Measurements from ENCODE around the gene SLC12A6. TPM values are rescaled to one million over a fixed set of nuclear protein-coding genes. Genes with fewer than 3 reads are reported as not detected.
A peak's percentile ranks its signal among the peaks of the same experiment; 100 is the strongest.

SLC12A6 gene
- total and polyA plus RNA-seq, 2 of the 13 experiments (the other 11 are each of a cell fraction or from before 2014, with no cell fraction given): 15.2 to 30.1 TPM

DNA sequence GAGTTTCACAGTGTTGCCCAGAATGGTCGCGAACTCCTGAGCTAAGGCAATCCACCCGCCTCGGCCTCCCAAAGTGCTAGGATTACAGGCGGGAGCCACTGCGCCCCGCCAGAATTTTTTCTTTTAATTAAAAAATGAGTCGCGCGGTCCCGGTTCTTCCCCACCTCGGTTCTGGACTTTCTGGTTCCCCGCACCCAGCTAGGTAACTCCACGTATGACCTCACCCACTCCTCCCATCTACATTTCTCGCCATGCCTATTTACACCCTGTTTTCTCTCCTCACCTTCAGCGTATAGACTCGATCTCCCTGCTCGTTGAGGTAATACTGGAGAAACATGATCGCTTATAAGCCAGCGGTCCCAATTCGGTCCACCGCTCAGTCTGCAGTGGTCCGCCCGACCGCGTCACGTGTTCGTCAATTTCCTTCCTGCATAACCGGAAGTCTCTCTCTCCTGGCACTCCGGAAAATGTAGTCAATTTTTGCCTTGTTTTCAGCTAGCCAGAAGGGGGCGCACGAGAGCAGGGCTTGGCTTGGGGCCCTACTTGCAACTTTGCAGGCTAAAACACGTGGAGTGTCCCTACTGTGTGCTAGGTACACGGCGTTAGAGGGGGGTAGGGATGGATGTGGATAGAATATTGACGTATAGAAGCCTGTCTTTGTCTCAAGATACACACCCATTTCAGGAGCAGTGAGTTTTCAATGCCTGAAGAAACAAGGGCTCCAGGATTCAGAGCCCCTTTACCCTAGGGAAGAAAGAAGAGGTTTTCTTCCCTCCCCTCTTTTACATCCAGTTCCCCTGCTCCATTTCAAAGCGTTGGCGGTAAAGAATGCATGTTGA lies 5.4 kb upstream of the SLC12A6 start, which contains the start of the genes NOP10 and NUTM1 (continued):
- TF ChIP-seq, protein P1, sequence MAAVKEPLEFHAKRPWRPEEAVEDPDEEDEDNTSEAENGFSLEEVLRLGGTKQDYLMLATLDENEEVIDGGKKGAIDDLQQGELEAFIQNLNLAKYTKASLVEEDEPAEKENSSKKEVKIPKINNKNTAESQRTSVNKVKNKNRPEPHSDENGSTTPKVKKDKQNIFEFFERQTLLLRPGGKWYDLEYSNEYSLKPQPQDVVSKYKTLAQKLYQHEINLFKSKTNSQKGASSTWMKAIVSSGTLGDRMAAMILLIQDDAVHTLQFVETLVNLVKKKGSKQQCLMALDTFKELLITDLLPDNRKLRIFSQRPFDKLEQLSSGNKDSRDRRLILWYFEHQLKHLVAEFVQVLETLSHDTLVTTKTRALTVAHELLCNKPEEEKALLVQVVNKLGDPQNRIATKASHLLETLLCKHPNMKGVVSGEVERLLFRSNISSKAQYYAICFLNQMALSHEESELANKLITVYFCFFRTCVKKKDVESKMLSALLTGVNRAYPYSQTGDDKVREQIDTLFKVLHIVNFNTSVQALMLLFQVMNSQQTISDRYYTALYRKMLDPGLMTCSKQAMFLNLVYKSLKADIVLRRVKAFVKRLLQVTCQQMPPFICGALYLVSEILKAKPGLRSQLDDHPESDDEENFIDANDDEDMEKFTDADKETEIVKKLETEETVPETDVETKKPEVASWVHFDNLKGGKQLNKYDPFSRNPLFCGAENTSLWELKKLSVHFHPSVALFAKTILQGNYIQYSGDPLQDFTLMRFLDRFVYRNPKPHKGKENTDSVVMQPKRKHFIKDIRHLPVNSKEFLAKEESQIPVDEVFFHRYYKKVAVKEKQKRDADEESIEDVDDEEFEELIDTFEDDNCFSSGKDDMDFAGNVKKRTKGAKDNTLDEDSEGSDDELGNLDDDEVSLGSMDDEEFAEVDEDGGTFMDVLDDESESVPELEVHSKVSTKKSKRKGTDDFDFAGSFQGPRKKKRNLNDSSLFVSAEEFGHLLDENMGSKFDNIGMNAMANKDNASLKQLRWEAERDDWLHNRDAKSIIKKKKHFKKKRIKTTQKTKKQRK (IDR thresholded peaks at IDR 0.05; ENCODE audit: low read length): no peak
- 0 out of 2 replicates have a peak, but pooled peaks have one; percentile 37 for TF ChIP-seq ZNF564 (CRISPR knock-in tag; IDR thresholded peaks at IDR 0.05)
- no peak for TF ChIP-seq ZFP41 (CRISPR knock-in tag; IDR thresholded peaks at IDR 0.05; ENCODE audit: borderline replicate concordance)
- TF ChIP-seq HOXA9 (CRISPR knock-in tag; IDR thresholded peaks at IDR 0.05; ENCODE audit: borderline replicate concordance): no peak
- no peak for TF ChIP-seq NR2F1 (CRISPR knock-in tag; IDR thresholded peaks at IDR 0.05)
- TF ChIP-seq ZNF747 (CRISPR knock-in tag; IDR thresholded peaks at IDR 0.05; ENCODE audit: borderline replicate concordance): no peak
- TF ChIP-seq ZNF589 (CRISPR knock-in tag; conservative IDR thresholded peaks at IDR 0.05): 0 out of 2 replicates have a peak, but pooled peaks have one; percentile 41
- TF ChIP-seq ZBTB21 (CRISPR knock-in tag; IDR thresholded peaks at IDR 0.05): peak; percentile 85
- no peak for TF ChIP-seq HDAC6 (IDR thresholded peaks at IDR 0.05; ENCODE audit: low read depth, low read length)
- TF ChIP-seq SRSF4 (IDR thresholded peaks at IDR 0.05; ENCODE audit: low read depth, low read length, poor library complexity, severe bottlenecking): no peak
- TF ChIP-seq MTF2 (CRISPR knock-in tag; IDR thresholded peaks at IDR 0.05; ENCODE audit: borderline replicate concordance): no peak
- no peak for TF ChIP-seq TEAD2 (CRISPR knock-in tag; IDR thresholded peaks at IDR 0.05)
- peak; percentile 72; the same call in 1 of the 2 replicates for TF ChIP-seq KDM5A (IDR thresholded peaks at IDR 0.05; ENCODE audit: borderline replicate concordance, low read length)
- TF ChIP-seq, protein P2, sequence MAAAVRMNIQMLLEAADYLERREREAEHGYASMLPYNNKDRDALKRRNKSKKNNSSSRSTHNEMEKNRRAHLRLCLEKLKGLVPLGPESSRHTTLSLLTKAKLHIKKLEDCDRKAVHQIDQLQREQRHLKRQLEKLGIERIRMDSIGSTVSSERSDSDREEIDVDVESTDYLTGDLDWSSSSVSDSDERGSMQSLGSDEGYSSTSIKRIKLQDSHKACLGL (CRISPR knock-in tag; IDR thresholded peaks at IDR 0.05): peak; percentile 71; the same call in 1 of the 2 replicates
- 0 out of 2 replicates have a peak, but pooled peaks have one; percentile 53 for TF ChIP-seq SALL2 (CRISPR knock-in tag; IDR thresholded peaks at IDR 0.05)
- TF ChIP-seq SCMH1 (CRISPR knock-in tag; IDR thresholded peaks at IDR 0.05; ENCODE audit: borderline replicate concordance): no peak
- TF ChIP-seq THYN1 (CRISPR knock-in tag; IDR thresholded peaks at IDR 0.05; ENCODE audit: borderline replicate concordance, low read depth): peak; percentile 79; the same call in 1 of the 2 replicates
- TF ChIP-seq ZNF569 (CRISPR knock-in tag; IDR thresholded peaks at IDR 0.05; ENCODE audit: borderline replicate concordance): no peak
- TF ChIP-seq KMT2B (CRISPR knock-in tag; IDR thresholded peaks at IDR 0.05): peak; percentile 91
- TF ChIP-seq KDM2A (CRISPR knock-in tag; IDR thresholded peaks at IDR 0.05; ENCODE audit: borderline replicate concordance, low read depth): peak; percentile 78
- peak; percentile 78; the same call in 1 of the 2 replicates for TF ChIP-seq ZMYM2 (CRISPR knock-in tag; IDR thresholded peaks at IDR 0.05)
- peak; percentile 90 for TF ChIP-seq MXD4 (CRISPR knock-in tag; IDR thresholded peaks at IDR 0.05)
- no peak for TF ChIP-seq ZFP37 (CRISPR knock-in tag; IDR thresholded peaks at IDR 0.05; ENCODE audit: borderline replicate concordance)
- TF ChIP-seq CAMTA2 (CRISPR knock-in tag; IDR thresholded peaks at IDR 0.05; ENCODE audit: borderline replicate concordance): no peak

All from HepG2 (cell line).